Measurements from ENCODE around the gene EEA1.
"Not testable (repeated sequence)": the region's sequence is repeated elsewhere in the genome, so short reads cannot be mapped to it uniquely, and the experiment has no call there.

DNA sequence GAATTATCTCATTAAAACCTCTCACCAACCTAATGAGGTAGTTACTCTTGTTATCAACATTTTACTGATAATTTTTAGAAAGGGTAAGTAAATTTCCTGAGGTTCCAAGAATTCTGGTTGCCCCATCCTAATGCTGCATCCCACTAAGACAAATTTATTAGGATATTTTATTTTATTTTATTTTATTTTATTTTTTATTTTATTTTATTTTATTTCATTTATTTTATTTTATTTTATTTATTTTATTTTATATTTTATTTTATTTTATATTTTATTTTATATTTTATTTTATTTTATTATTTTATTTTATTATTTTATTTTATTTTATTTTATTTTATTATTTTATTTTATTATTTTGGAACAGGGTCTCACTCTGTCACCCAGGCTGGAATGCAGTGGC, 179.4 kb downstream of the EEA1 start:
- TF ChIP-seq, protein P1, sequence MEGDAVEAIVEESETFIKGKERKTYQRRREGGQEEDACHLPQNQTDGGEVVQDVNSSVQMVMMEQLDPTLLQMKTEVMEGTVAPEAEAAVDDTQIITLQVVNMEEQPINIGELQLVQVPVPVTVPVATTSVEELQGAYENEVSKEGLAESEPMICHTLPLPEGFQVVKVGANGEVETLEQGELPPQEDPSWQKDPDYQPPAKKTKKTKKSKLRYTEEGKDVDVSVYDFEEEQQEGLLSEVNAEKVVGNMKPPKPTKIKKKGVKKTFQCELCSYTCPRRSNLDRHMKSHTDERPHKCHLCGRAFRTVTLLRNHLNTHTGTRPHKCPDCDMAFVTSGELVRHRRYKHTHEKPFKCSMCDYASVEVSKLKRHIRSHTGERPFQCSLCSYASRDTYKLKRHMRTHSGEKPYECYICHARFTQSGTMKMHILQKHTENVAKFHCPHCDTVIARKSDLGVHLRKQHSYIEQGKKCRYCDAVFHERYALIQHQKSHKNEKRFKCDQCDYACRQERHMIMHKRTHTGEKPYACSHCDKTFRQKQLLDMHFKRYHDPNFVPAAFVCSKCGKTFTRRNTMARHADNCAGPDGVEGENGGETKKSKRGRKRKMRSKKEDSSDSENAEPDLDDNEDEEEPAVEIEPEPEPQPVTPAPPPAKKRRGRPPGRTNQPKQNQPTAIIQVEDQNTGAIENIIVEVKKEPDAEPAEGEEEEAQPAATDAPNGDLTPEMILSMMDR (IDR thresholded peaks at IDR 0.05; ENCODE audit: poor library complexity) = not testable (repeated sequence)
- not testable (repeated sequence) for TF ChIP-seq EZH2phosphoT487 (IDR thresholded peaks at IDR 0.05; ENCODE audit: low read depth, severe bottlenecking, unreplicated experiment)

All from hepatocyte (in vitro differentiated cells).